ENCODE measurements around the gene P4HA1. TPM values are rescaled to one million over a fixed set of nuclear protein-coding genes. Genes with fewer than 3 reads are reported as not detected.

Gene P4HA1
- total and polyA plus RNA-seq, 8 donors: 9.4 to 68.3 (median 19.2) TPM

DNA sequence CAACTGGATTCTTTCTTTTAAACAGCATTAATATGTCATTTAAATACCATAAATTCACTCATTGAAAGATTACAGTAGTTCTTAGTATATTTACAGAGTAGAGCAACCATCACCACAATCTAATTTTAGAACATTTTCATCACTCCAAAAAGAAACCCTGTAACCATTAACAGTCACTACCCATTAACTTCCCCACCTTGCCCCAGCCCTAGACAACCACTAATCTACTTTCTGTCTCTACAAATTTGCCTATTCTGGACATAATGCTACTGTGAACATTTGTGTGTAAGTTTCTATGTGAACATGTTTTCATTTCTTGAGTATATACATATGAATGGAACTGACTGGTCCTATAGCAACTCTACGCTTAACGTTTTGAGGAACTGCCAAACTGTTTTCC, 42.4 kb downstream of the P4HA1 start:
- WGBS, 5 donors: 82 to 93% (median 91%) methylated on average over 2 of the region's 2 CpGs
- intact Hi-C loops (cut with DNase I; ENCODE audit: low total_unique reads): no loop called here
- no peak overlapping the region for H3K4me3 ChIP-seq
- DNase-seq: no peak
- TF ChIP-seq POLR2AphosphoS5 (IDR thresholded peaks at IDR 0.05) (no peak), EP300 (IDR thresholded peaks at IDR 0.05) (no peak)
- no peak overlapping the region for H3K27ac ChIP-seq
- H3K4me1 ChIP-seq: no peaks in the 10 kb centered on the region
- H3K9me3 ChIP-seq: no peaks in the 10 kb centered on the region
- peaks cover 14 to 87% (median 67%) of the 10 kb centered on the region in 4 donors for H3K36me3 ChIP-seq
- H3K27me3 ChIP-seq: no peaks in the 10 kb centered on the region

DNA sequence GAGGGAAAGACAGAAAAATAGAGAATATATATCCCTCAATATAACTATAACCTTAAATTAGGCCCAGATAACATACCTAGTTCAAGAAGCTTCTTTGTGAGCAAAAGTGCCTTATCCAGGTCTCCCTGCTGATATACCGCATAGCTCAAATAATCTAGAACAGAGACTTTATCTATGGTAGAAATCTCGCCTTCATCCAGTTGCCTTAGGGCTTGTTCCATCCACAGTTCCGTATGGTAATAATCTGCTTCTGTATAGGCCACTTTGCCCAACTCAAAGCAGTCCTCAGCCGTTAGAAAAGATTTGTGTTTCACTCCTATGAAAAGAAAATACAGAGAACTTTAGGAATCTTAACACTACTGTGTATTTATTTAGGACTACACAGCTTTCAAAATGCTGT, 43.4 kb downstream of the P4HA1 start:
- H3K27me3 ChIP-seq: no peaks in the 10 kb centered on the region
- H3K4me1 ChIP-seq: no peaks in the 10 kb centered on the region
- H3K9me3 ChIP-seq: no peaks in the 10 kb centered on the region
- DNase-seq: no peak
- TF ChIP-seq EP300 (IDR thresholded peaks at IDR 0.05) (no peak), POLR2A (IDR thresholded peaks at IDR 0.05) (no peak), POLR2AphosphoS5 (IDR thresholded peaks at IDR 0.05) (no peak)
- TF ChIP-seq, protein P1, sequence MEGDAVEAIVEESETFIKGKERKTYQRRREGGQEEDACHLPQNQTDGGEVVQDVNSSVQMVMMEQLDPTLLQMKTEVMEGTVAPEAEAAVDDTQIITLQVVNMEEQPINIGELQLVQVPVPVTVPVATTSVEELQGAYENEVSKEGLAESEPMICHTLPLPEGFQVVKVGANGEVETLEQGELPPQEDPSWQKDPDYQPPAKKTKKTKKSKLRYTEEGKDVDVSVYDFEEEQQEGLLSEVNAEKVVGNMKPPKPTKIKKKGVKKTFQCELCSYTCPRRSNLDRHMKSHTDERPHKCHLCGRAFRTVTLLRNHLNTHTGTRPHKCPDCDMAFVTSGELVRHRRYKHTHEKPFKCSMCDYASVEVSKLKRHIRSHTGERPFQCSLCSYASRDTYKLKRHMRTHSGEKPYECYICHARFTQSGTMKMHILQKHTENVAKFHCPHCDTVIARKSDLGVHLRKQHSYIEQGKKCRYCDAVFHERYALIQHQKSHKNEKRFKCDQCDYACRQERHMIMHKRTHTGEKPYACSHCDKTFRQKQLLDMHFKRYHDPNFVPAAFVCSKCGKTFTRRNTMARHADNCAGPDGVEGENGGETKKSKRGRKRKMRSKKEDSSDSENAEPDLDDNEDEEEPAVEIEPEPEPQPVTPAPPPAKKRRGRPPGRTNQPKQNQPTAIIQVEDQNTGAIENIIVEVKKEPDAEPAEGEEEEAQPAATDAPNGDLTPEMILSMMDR (IDR thresholded peaks at IDR 0.05): no peak
- 81 to 95% (median 86%) methylated on average over 4 of the region's 4 CpGs for WGBS, 5 donors
- intact Hi-C loops (cut with DNase I; ENCODE audit: low total_unique reads): no loop called here
- no peak overlapping the region for H3K27ac ChIP-seq
- peaks cover 14 to 91% (median 73%) of the 10 kb centered on the region in 4 donors for H3K36me3 ChIP-seq
- no peak overlapping the region for H3K4me3 ChIP-seq

DNA sequence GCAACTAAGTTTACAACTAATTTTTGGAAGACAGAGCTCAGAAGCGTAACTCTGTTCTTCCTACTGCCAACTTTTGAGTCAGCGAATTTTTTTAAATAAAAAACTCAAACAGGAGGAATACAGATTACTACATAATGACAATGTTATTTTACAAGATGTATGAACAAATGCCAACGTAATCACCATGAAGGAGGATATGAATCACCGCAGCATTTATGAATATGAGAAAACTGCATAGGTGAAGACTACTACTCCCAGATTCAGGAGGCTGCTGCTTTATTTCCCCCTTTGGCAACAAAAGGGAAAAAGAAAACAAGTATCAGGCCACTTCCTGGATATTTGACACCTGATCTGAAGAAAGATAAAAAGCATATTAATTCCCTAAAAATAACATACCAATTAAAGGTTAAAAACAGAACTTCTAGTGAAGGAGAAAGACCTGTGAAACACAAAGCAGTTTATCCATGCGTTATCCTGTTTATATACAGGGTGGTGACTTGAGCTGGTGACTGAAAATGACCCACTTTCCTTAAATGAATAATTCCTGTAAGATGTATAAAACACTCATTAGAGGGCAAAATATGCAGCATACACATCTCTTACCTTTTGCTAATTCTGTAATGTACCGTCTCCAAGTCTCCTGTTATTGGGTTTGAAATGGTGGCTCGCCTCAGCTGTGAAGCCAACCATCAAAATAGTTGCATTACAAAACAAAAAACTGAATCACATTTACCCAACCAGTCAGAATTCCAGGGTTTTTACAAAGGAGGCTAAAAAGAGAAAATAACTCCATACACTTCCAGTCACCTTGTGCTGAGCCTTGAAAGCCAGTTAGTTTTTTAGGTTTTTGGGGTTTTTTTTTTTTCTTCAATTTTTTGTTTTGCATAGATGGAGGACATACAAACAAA, 52.0 kb downstream of the P4HA1 start:
- intact Hi-C loops (cut with DNase I; ENCODE audit: low total_unique reads): no loop called here
- Histone ChIP-seq H3K4me1 (peaks cover 0 to 15% (median 6%) of the 10 kb centered on the region in 4 donors), H3K36me3 (peaks cover 0 to 82% (median 55%) of the 10 kb centered on the region in 4 donors), H3K9me3 (no peaks in the 10 kb centered on the region), H3K27ac (peak overlapping the region in 4 of 5 donors; percentile 15 to 55 (median 42)), H3K27me3 (no peaks in the 10 kb centered on the region), H3K4me3 (no peak overlapping the region)
- WGBS, 5 donors: 69 to 83% (median 73%) methylated on average over 7 of the region's 7 CpGs
- TF ChIP-seq, protein P1 (IDR thresholded peaks at IDR 0.05): no peak
- TF ChIP-seq POLR2A (IDR thresholded peaks at IDR 0.05) (no peak), EP300 (IDR thresholded peaks at IDR 0.05) (no peak), POLR2AphosphoS5 (IDR thresholded peaks at IDR 0.05) (no peak)
- DNase-seq: peak in 1 of 2 donors; percentile 23

DNA sequence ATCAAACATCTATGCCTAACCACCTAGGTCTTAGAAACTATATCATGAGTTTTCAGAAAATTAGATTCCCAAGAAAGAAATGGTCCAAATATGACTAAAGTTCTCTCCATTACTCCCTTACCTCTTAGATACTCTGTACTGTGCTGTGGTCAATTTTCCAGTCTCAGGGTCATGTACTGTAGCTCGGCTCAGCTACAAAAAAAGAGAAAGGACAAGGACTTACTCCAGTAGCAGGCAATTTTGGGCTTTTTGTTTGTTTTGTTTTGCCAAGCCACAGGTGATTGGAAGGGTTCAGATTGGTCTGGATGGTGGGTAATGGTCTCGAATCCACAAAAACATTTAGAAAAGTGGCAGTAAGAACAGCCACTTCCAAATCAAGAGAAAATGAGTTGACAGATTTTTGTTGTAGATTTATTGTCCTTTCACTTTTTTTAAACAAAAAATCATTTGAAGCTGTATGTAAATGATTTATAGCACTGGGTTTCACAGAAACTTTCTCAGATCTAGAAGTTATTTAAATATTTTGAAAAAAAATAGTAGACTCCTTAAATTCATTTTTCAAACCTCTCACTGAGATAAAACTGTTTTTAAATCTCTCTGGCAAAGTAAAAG, 52.8 kb downstream of the P4HA1 start:
- intact Hi-C loops (cut with DNase I; ENCODE audit: low total_unique reads): no loop called here
- no peaks in the 10 kb centered on the region for H3K27me3 ChIP-seq
- H3K4me1 ChIP-seq: peaks cover 0 to 15% (median 6%) of the 10 kb centered on the region in 4 donors
- H3K9me3 ChIP-seq: no peaks in the 10 kb centered on the region
- no peak for DNase-seq
- peak overlapping the region in 3 of 5 donors; percentile 15 to 49 (median 36) for H3K27ac ChIP-seq
- peaks cover 0 to 81% (median 51%) of the 10 kb centered on the region in 4 donors for H3K36me3 ChIP-seq
- TF ChIP-seq POLR2A (IDR thresholded peaks at IDR 0.05): no peak
- no peak for TF ChIP-seq EP300 (IDR thresholded peaks at IDR 0.05)
- TF ChIP-seq, protein P1 (IDR thresholded peaks at IDR 0.05): no peak
- no peak for TF ChIP-seq POLR2AphosphoS5 (IDR thresholded peaks at IDR 0.05)
- H3K4me3 ChIP-seq: no peak overlapping the region
- WGBS, 5 donors: 72 to 93% (median 83%) methylated on average over 2 of the region's 2 CpGs

Data from stomach (tissue), 9 donors.